Measurements from ENCODE around the gene SH3RF3.

GRCh38 chr2:109139865-109140396 lies 10.9 kb downstream of the SH3RF3 start:
- TF ChIP-seq, protein P1, sequence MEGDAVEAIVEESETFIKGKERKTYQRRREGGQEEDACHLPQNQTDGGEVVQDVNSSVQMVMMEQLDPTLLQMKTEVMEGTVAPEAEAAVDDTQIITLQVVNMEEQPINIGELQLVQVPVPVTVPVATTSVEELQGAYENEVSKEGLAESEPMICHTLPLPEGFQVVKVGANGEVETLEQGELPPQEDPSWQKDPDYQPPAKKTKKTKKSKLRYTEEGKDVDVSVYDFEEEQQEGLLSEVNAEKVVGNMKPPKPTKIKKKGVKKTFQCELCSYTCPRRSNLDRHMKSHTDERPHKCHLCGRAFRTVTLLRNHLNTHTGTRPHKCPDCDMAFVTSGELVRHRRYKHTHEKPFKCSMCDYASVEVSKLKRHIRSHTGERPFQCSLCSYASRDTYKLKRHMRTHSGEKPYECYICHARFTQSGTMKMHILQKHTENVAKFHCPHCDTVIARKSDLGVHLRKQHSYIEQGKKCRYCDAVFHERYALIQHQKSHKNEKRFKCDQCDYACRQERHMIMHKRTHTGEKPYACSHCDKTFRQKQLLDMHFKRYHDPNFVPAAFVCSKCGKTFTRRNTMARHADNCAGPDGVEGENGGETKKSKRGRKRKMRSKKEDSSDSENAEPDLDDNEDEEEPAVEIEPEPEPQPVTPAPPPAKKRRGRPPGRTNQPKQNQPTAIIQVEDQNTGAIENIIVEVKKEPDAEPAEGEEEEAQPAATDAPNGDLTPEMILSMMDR (IDR thresholded peaks at IDR 0.05), result no peak
- TF ChIP-seq SIN3A (IDR thresholded peaks at IDR 0.05; ENCODE audit: borderline replicate concordance, insufficient read depth, low read depth, low read length) (no peak), POLR2AphosphoS5 (IDR thresholded peaks at IDR 0.05; ENCODE audit: low read depth, low read length) (no peak)

Measured in Panc1 (cell line).